NCI-H2081 (cell line): Measurements from ENCODE around the gene TLR3.
"Not testable (repeated sequence)": the region's sequence is repeated elsewhere in the genome, so short reads cannot be mapped to it uniquely, and the experiment has no call there.

Experiments used
- DNase-seq, 2 experiments: peaks; one replicate each; lab custom pipeline; 2025; lab: John Stamatoyannopoulos, UW

Gene TLR3

GRCh38 chr4:186068581-186069348, at the start of gene TLR3:
Gene TLR3 (plus strand): TSS chr4:186069156. CDS start chr4:186076620, 7,464 bp downstream.
- DNase-seq = no peak

GRCh38 chr4:186019269-186019668, 49.7 kb upstream of the TLR3 start:
- DNase-seq = no peak

- no peak for DNase-seq
Measured at GRCh38 chr4:186020106-186020792, 48.7 kb upstream of the TLR3 start.

- no peak for DNase-seq
Measured at GRCh38 chr4:186020793-186021407, 48.1 kb upstream of the TLR3 start.

GRCh38 chr4:186021461-186022167, 47.3 kb upstream of the TLR3 start:
- peak; percentile 2 to 14 for DNase-seq

GRCh38 chr4:186023975-186024374, 45.0 kb upstream of the TLR3 start:
- DNase-seq = no peak

GRCh38 chr4:186024637-186025407, 44.1 kb upstream of the TLR3 start:
- DNase-seq = no peak

- no peak for DNase-seq
Measured at GRCh38 chr4:186025408-186025690, 43.6 kb upstream of the TLR3 start.

- DNase-seq = no peak
Measured at GRCh38 chr4:186027405-186027804, 41.6 kb upstream of the TLR3 start.

GRCh38 chr4:186029571-186030398, 39.2 kb upstream of the TLR3 start:
- DNase-seq = peak; percentile 16 to 65

GRCh38 chr4:186030399-186030775, 38.6 kb upstream of the TLR3 start:
- DNase-seq = no peak

GRCh38 chr4:186030795-186031194, 38.2 kb upstream of the TLR3 start:
- DNase-seq = no peak

- DNase-seq = no peak
Measured at GRCh38 chr4:186032259-186032658, 36.7 kb upstream of the TLR3 start.

GRCh38 chr4:186033027-186033426, 35.9 kb upstream of the TLR3 start:
- no peak for DNase-seq

GRCh38 chr4:186034613-186035012, 34.3 kb upstream of the TLR3 start:
- DNase-seq = not testable (repeated sequence)

GRCh38 chr4:186036976-186037581, 31.9 kb upstream of the TLR3 start:
- no peak for DNase-seq

GRCh38 chr4:186037692-186038658, 31.0 kb upstream of the TLR3 start:
- peak; percentile 37 to 55 for DNase-seq

- DNase-seq = no peak
Measured at GRCh38 chr4:186039697-186040096, 29.3 kb upstream of the TLR3 start.

- no peak for DNase-seq
Measured at GRCh38 chr4:186040316-186040715, 28.6 kb upstream of the TLR3 start.
